Measurements from ENCODE around the gene TAS1R3. TPM values are rescaled to one million over a fixed set of nuclear protein-coding genes. Genes with fewer than 3 reads are reported as not detected.
"Not testable (repeated sequence)": the region's sequence is repeated elsewhere in the genome, so short reads cannot be mapped to it uniquely, and the experiment has no call there.

TAS1R3 gene
- total RNA-seq, 4 donors from 2014 or later: 0.21 to 1.2 (median 0.63) TPM

- Histone ChIP-seq H3K4me1 (peaks cover 0 to 32% (median 6%) of the 10 kb centered on the region in 4 donors), H3K4me3 (no peak overlapping the region), H3K27ac (no peak overlapping the region), H3K9me3 (no peaks in the 10 kb centered on the region), H3K36me3 (peaks cover 0 to 88% (median 12%) of the 10 kb centered on the region in 3 donors), H3K27me3 (no peaks in the 10 kb centered on the region)
- no peak for TF ChIP-seq EP300 (IDR thresholded peaks at IDR 0.05)
- TF ChIP-seq CTCF (IDR thresholded peaks at IDR 0.05): no peak
- no peak for TF ChIP-seq POLR2A (IDR thresholded peaks at IDR 0.05)
- no peak for DNase-seq (ENCODE audit: low spot score in 2 of 2)
- 85 to 91% methylated on average over 22 to 23 of the region's 23 CpGs for WGBS, 2 donors
Measured at GRCh38 chr1:1314678-1315335, 16.3 kb upstream of the TAS1R3 start.

- Histone ChIP-seq H3K36me3 (peaks cover 0 to 88% (median 12%) of the 10 kb centered on the region in 3 donors), H3K9me3 (no peaks in the 10 kb centered on the region), H3K4me1 (peaks cover 0 to 34% (median 4%) of the 10 kb centered on the region in 4 donors), H3K4me3 (no peak overlapping the region), H3K27ac (no peak overlapping the region), H3K27me3 (no peaks in the 10 kb centered on the region)
- WGBS, 2 donors: 25 to 50% methylated on average over 10 to 23 of the region's 26 CpGs
- TF ChIP-seq EP300 (IDR thresholded peaks at IDR 0.05): no peak
- no peak for DNase-seq (ENCODE audit: low spot score in 2 of 2)
Measured at GRCh38 chr1:1315435-1315954, 15.6 kb upstream of the TAS1R3 start.

GRCh38 chr1:1316199-1316598 lies 14.9 kb upstream of the TAS1R3 start:
- H3K27ac ChIP-seq; H3K4me3 ChIP-seq; H3K9me3 ChIP-seq; H3K27me3 ChIP-seq; DNase-seq (ENCODE audit: low spot score in 2 of 2): not testable (repeated sequence)
- Histone ChIP-seq H3K4me1 (peaks cover 0 to 41% (median 4%) of the 10 kb centered on the region in 4 donors), H3K36me3 (peaks cover 0 to 85% (median 12%) of the 10 kb centered on the region in 3 donors)
- 90 to 91% methylated on average over 8 of the region's 8 CpGs for WGBS, 2 donors

- Histone ChIP-seq H3K9me3 (no peaks in the 10 kb centered on the region), H3K4me1 (peaks cover 0 to 53% (median 14%) of the 10 kb centered on the region in 4 donors), H3K4me3 (no peak overlapping the region), H3K36me3 (peaks cover 0 to 73% (median 12%) of the 10 kb centered on the region in 3 donors), H3K27me3 (no peaks in the 10 kb centered on the region), H3K27ac (peak overlapping the region in 3 of 4 donors; percentile 13 to 80 (median 58))
- DNase-seq (ENCODE audit: low spot score in 2 of 2): no peak
- 75 to 86% methylated on average over 6 of the region's 6 CpGs for WGBS, 2 donors
- TF ChIP-seq POLR2A (IDR thresholded peaks at IDR 0.05) (no peak), CTCF (IDR thresholded peaks at IDR 0.05) (no peak), EP300 (IDR thresholded peaks at IDR 0.05) (no peak)
Measured at GRCh38 chr1:1317420-1317819, 13.7 kb upstream of the TAS1R3 start.

GRCh38 chr1:1318131-1318652 lies 12.9 kb upstream of the TAS1R3 start:
- Histone ChIP-seq H3K27ac (peak overlapping the region in 3 of 4 donors; percentile 13 to 80 (median 58)), H3K4me3 (no peak overlapping the region), H3K9me3 (no peaks in the 10 kb centered on the region), H3K4me1 (peaks cover 0 to 61% (median 18%) of the 10 kb centered on the region in 4 donors), H3K27me3 (no peaks in the 10 kb centered on the region), H3K36me3 (peaks cover 0 to 65% (median 12%) of the 10 kb centered on the region in 3 donors)
- DNase-seq (ENCODE audit: low spot score in 2 of 2): peak; percentile 78 to 85
- WGBS, 2 donors: 63 to 64% methylated on average over 9 of the region's 9 CpGs
- TF ChIP-seq POLR2A (IDR thresholded peaks at IDR 0.05) (no peak), EP300 (IDR thresholded peaks at IDR 0.05) (peak in 1 of 2 donors; percentile 35), CTCF (IDR thresholded peaks at IDR 0.05) (no peak)
